Measurements from ENCODE around the gene NGF. TPM values are rescaled to one million over a fixed set of nuclear protein-coding genes. Genes with fewer than 3 reads are reported as not detected.

The NGF gene
- total and polyA plus RNA-seq, 9 of the 15 experiments (the other 6 are each of a cell fraction or from before 2014, with no cell fraction given) = not detected

GRCh38 chr1:115347282-115347681 is 9.2 kb upstream of the NGF start:
- H3K27me3 ChIP-seq (ENCODE audit: control insufficient read depth in 2 of 2, insufficient read depth in 2 of 2, low read length in 2 of 2) = no peaks in the 10 kb centered on the region
- H2AFZ ChIP-seq (ENCODE audit: low read depth, low read length) = no peak overlapping the region
- CTCF ChIA-PET (ENCODE audit: low intra/inter-chr PET ratio) = no interaction called here
- no peak for TF ChIP-seq ZNF584 (CRISPR knock-in tag; IDR thresholded peaks at IDR 0.05; ENCODE audit: low read depth)
- TF ChIP-seq HDAC6 (IDR thresholded peaks at IDR 0.05; ENCODE audit: low read depth, low read length) = no peak
- TF ChIP-seq ZNF609 (CRISPR knock-in tag; IDR thresholded peaks at IDR 0.05; ENCODE audit: borderline replicate concordance) = no peak
- no peak for TF ChIP-seq PCBP2 (IDR thresholded peaks at IDR 0.05; ENCODE audit: low read depth, low read length, poor library complexity, severe bottlenecking)
- no peak for TF ChIP-seq ZNF212 (CRISPR knock-in tag; IDR thresholded peaks at IDR 0.05)
- no peak for TF ChIP-seq ZFX (CRISPR knock-in tag; IDR thresholded peaks at IDR 0.05)
- TF ChIP-seq MECOM (CRISPR knock-in tag; IDR thresholded peaks at IDR 0.05) = no peak
- no peak for TF ChIP-seq GATAD2A (IDR thresholded peaks at IDR 0.05)
- no peak for DNase-seq (ENCODE audit: extremely low read depth in 1 of 4, low spot score in 3 of 4)
- no peaks in the 10 kb centered on the region for H3K4me1 ChIP-seq (replicated peaks in 1 of 2; ENCODE audit: control insufficient read depth in 2 of 2, insufficient read depth in 2 of 2, low read length in 2 of 2)
- no peak overlapping the region for H3K4me3 ChIP-seq
- no peak overlapping the region for H3K9ac ChIP-seq (ENCODE audit: insufficient read depth in 1 of 2, low read depth in 2 of 2, low read length in 2 of 2)
- no TSS peak for BruUV-seq (replicated peaks)
- H3K27ac ChIP-seq (ENCODE audit: extremely low read depth, low read depth, low read length) = no peak overlapping the region
- WGBS (ENCODE audit: insufficient coverage, low coverage, missing lambda C conversion rate) = 0% methylated on average over 2 of the region's 2 CpGs
- H4K20me1 ChIP-seq (replicated peaks; ENCODE audit: control insufficient read depth, insufficient read depth, low read length) = no peaks in the 10 kb centered on the region; the same call in 1 of the 2 replicates
- in situ Hi-C loops (cut with MboI) = no loop called here
- no peaks in the 10 kb centered on the region for H3K36me3 ChIP-seq (ENCODE audit: control insufficient read depth, insufficient read depth, low read length)
- POLR2A ChIA-PET = no interaction called here
- intact Hi-C loops (cut with micrococcal nuclease) = no loop called here
- H3K79me2 ChIP-seq (ENCODE audit: control insufficient read depth, insufficient read depth, low read length) = no peaks in the 10 kb centered on the region
- FAIRE-seq = no peak
- H3K9me1 ChIP-seq (ENCODE audit: control insufficient read depth, insufficient read depth, low read length) = peaks cover 2% of the 10 kb centered on the region
- no peaks in the 10 kb centered on the region for H3K9me3 ChIP-seq (replicated peaks; ENCODE audit: control insufficient read depth, insufficient read depth, low read depth, low read length)
- no peak overlapping the region for H3K4me2 ChIP-seq (ENCODE audit: insufficient read depth, low read length)
- no peak for ATAC-seq
